Measurements from ENCODE around the gene UBC. TPM values are rescaled to one million over a fixed set of nuclear protein-coding genes. Genes with fewer than 3 reads are reported as not detected.
"Not testable (repeated sequence)": the region's sequence is repeated elsewhere in the genome, so short reads cannot be mapped to it uniquely, and the experiment has no call there.

Gene UBC
- total and polyA plus RNA-seq, 11 donors: 811 to 2,185 (median 1,239) TPM

GRCh38 chr12:124902916-124903315, 11.5 kb downstream of the UBC start:
- Histone ChIP-seq H3K36me3 (no peaks in the 10 kb centered on the region), H3K27me3 (no peaks in the 10 kb centered on the region), H3K4me1 (peaks cover 0 to 34% (median 14%) of the 10 kb centered on the region in 12 donors), H3K9me3 (no peaks in the 10 kb centered on the region), H3K27ac (no peak overlapping the region), H3K4me3 (no peak overlapping the region)
- WGBS, 4 donors: 93 to 97% (median 96%) methylated on average over 6 of the region's 6 CpGs
- ATAC-seq (no peak), DNase-seq (no peak)
- intact Hi-C loops (cut with DNase I): loop anchor here in 6 of 10 donors (5.0 to 10.0 kb wide), 4 partner anchors 36 to 868 kb away; no protein-coding TSS in a partner anchor
- no peak for TF ChIP-seq POLR2A (IDR thresholded peaks at IDR 0.05)
- TF ChIP-seq, protein P1, sequence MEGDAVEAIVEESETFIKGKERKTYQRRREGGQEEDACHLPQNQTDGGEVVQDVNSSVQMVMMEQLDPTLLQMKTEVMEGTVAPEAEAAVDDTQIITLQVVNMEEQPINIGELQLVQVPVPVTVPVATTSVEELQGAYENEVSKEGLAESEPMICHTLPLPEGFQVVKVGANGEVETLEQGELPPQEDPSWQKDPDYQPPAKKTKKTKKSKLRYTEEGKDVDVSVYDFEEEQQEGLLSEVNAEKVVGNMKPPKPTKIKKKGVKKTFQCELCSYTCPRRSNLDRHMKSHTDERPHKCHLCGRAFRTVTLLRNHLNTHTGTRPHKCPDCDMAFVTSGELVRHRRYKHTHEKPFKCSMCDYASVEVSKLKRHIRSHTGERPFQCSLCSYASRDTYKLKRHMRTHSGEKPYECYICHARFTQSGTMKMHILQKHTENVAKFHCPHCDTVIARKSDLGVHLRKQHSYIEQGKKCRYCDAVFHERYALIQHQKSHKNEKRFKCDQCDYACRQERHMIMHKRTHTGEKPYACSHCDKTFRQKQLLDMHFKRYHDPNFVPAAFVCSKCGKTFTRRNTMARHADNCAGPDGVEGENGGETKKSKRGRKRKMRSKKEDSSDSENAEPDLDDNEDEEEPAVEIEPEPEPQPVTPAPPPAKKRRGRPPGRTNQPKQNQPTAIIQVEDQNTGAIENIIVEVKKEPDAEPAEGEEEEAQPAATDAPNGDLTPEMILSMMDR (IDR thresholded peaks at IDR 0.05): no peak

DNA sequence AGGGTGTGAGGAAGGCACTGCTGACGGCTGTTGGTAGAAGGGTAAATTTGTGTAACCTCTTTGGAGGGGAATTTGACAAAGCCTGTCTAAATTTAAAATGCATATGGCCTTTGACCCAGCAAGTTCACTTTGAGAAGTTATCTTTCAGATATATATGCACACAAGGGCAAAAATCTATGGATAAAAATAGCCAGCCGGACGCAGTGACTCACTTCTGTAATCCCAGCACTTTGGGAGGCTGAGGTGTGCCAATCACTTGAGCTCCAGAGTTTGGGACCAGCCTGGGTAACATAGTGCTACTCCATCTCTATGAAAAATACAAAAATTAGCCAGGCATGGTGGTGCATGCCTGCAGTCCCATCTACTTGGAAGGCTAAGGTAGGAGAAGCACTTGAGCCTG, 13.4 kb downstream of the UBC start:
- intact Hi-C loops (cut with DNase I): loop anchor here in 6 of 10 donors (5.0 to 10.0 kb wide), 4 partner anchors 34 to 866 kb away; no protein-coding TSS in a partner anchor
- 40 to 52% (median 46%) methylated on average over 3 of the region's 3 CpGs for WGBS, 4 donors

GRCh38 chr12:124900345-124900795, 14.1 kb downstream of the UBC start:
- not testable (repeated sequence) for H3K27ac ChIP-seq, H3K36me3 ChIP-seq, H3K4me3 ChIP-seq, ATAC-seq, DNase-seq, H3K27me3 ChIP-seq, H3K9me3 ChIP-seq
- intact Hi-C loops (cut with DNase I): loop anchor here in 6 of 10 donors (5.0 to 10.0 kb wide), 4 partner anchors 33 to 866 kb away; no protein-coding TSS in a partner anchor
- WGBS, 4 donors: 88 to 92% (median 91%) methylated on average over 8 of the region's 8 CpGs
- peaks cover 0 to 27% (median 11%) of the 10 kb centered on the region in 12 donors for H3K4me1 ChIP-seq

More for the DNA sequence above, 13.4 kb downstream of the UBC start:
- ATAC-seq (no peak), DNase-seq (no peak)
- H3K36me3 ChIP-seq: no peaks in the 10 kb centered on the region
- no peaks in the 10 kb centered on the region for H3K9me3 ChIP-seq
- H3K27ac ChIP-seq: no peak overlapping the region
- H3K4me3 ChIP-seq: no peak overlapping the region
- H3K27me3 ChIP-seq: no peaks in the 10 kb centered on the region
- peaks cover 0 to 27% (median 12%) of the 10 kb centered on the region in 12 donors for H3K4me1 ChIP-seq
- TF ChIP-seq, protein P1 (IDR thresholded peaks at IDR 0.05): no peak
- TF ChIP-seq POLR2A (IDR thresholded peaks at IDR 0.05): no peak

- H3K36me3 ChIP-seq: no peaks in the 10 kb centered on the region
- H3K4me1 ChIP-seq: peaks cover 0 to 14% (median 0%) of the 10 kb centered on the region in 12 donors
- no peak overlapping the region for H3K4me3 ChIP-seq
- no peaks in the 10 kb centered on the region for H3K9me3 ChIP-seq
- DNase-seq: no peak
- TF ChIP-seq, protein P1 (IDR thresholded peaks at IDR 0.05): no peak
- no peak for TF ChIP-seq POLR2A (IDR thresholded peaks at IDR 0.05)
- intact Hi-C loops (cut with DNase I): loop anchor here in 3 of 10 donors (5.0 to 10.0 kb wide), 3 partner anchors 37 to 864 kb away; partner anchors contain the start of gene SCARB1 (in 1 of the 3)
- no peak overlapping the region for H3K27ac ChIP-seq
- no peak for ATAC-seq
- H3K27me3 ChIP-seq: no peaks in the 10 kb centered on the region
- 54 to 65% (median 55%) methylated on average over 5 of the region's 5 CpGs for WGBS, 4 donors
Measured at GRCh38 chr12:124898923-124899294, 15.5 kb downstream of the UBC start.
